AG08396 (cell line): ENCODE results near the gene GPR3.
A peak's percentile ranks its signal among the peaks of the same experiment; 100 is the strongest.
"Not testable (repeated sequence)": the region's sequence is repeated elsewhere in the genome, so short reads cannot be mapped to it uniquely, and the experiment has no call there.

Source experiments
- DNase-seq: peaks from one replicate; pipeline ENCODE4 v3.0.0; 2012; ENCODE audit warnings: low spot score, mixed read lengths

GPR3 gene

GRCh38 chr1:27380224-27380623, 12.2 kb upstream of the GPR3 start:
- no peak for DNase-seq

DNA sequence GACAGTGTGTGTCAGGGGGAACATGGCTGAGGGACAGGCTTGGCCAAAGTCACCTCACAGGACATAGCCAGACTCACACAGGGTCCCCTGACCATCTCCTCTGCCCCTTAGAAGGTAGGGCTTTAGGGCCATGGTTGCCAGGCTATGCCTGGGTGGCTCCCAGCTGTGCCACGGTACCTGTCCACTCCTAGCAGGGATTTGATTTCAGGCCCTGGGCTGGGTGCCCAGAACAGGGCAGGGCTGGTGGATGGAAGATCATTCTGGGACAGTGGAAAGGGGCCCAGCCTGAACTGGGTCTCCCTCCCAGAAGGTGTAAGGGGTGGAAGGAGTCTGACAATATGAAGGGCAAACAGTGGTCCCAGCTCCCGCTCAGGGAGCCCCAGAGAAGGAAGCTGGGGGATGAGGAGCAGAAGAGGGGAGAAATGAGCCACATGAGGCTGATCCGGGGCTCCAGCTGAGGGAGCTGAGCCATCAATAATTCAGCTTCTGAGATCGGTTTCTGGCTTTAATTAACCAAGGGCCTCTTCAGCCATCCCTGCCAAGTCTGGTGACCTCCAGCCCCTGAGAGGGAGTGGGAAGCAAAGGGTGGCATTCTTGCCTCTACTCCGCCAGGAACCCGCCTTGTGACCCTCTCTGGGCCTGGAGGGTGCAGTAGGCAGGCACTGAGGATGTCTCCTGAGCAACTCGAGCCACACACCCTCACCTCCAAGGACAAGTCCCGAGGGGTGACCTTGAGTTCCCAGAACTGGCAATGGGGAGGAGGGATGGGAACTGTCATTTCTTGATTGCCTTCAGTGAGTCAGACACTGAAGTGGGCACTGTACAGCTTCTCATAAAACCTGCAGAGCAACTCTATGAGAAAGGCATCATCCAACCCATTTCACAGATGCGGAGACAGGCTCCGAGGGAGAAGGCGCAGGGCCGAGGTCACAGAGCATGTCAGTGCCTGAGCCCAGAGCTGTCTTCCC, 11.4 kb upstream of the GPR3 start:
- DNase-seq = no peak

DNA sequence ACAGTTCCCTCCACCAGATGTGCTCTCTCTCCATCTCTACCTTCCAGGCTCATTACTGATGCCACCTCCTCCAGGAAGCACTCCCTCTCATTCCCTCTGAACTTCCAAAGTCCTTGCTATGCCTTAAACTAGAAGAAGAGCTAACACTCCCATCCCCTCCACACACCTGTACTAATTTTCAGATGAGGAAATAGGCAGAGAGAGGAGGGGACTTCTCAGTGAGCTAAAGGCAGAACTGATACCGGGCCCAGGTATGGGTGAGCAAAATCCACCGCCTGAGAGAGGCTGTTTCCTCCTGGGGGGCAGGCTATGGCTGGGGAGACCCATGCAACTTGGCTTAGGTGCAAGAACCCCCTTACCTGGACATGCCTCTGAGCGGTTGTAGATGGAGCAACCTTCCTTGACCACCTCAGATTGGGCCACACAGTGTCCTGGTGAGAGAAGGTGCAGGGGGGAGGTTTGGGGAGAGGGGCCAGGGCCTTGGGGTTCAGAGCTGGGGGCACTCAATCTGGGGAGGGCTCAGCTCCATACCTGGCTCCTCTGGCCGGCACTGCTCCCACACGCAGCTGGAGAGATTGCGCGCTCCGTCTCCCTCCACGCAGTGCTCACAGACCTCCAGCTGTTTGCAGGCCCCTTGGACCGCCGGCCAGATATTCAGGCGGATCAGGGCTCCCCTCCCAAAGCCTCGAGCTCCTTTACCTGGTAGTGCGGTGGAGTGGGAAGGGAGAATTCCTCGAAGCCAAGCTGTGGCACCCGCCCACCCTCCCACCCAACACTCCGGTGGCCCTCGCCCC, 10.3 kb upstream of the GPR3 start:
- no peak for DNase-seq

GRCh38 chr1:27383039-27383605, 9.3 kb upstream of the GPR3 start, which contains the start of gene CD164L2:
Gene CD164L2 (minus strand): TSS chr1:27383333. CDS start chr1:27383239, 94 bp downstream.
- no peak for DNase-seq

DNA sequence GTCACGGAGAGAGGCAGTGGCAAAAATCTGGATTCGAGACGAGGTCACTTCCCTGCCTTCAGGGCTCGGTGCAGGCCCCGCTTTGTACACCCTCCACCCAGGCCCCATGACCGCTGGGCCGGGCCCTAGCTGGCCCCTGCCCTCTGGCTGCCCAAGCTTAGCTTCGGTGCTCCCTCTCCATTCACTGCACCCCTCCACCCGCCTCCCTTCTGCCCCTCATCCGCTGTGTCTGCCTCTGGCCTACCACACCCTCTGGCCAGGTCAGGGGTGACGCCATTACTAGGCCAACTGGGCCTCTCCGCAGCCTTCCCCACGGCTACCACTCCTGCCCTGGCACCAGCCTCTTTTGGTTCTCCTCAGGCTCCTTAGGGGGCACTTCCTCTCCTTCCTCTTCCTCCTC, 8.8 kb upstream of the GPR3 start:
- DNase-seq = no peak

DNA sequence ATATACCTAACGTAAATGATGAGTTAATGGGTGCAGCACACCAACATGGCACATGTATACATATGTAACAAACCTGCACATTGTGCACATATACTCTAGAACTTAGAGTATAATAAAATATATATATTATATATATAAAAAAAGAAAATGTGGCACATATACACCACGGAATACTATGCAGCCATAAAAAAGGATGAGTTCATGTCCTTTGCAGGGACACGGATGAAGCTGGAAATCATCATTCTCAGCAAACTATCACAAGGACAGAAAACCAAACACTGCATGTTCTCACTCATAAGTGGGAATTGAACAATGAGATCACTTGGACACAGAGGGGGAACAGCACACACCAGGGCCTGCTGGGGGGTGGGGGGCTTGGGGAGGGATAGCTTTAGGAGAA, 7.6 kb upstream of the GPR3 start:
- not testable (repeated sequence) for DNase-seq

GRCh38 chr1:27388337-27389005, 4.0 kb upstream of the GPR3 start:
- DNase-seq = no peak

DNA sequence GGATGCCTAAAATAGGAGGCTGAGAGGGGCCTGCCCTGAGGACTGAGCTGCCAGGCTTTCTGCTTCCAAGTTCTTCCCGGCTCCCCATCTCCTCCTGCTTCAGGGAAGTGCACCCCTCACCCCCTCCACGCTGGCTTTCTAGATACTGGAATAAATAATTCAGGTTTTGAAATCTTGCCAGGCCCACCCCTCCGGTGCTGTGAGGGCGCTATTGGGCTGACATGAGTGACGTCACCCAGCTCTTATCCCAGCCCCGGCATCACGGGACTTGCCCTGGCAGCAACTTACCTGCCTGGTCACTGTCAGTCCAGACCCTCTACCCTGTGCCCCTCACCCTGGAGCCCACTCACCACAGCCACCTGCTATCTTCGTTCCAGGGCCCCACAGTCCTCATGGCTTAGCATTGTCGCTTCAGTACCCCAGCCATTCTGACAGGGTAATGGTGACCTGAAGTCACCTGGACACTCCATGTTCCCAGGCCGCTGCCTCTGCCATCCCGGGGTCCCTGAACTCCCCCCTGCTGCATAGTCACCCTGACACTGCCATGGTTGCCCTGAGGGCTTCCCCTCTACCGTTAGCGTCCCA, 819 bp upstream of the GPR3 start:
- DNase-seq = peak; percentile 72

GRCh38 chr1:27392778-27393635, 585 bp downstream of the GPR3 start:
- DNase-seq = no peak

GRCh38 chr1:27393641-27394281, 1.3 kb downstream of the GPR3 start:
- DNase-seq = peak; percentile 5

GRCh38 chr1:27394282-27394658, 1.8 kb downstream of the GPR3 start:
- DNase-seq = no peak

DNA sequence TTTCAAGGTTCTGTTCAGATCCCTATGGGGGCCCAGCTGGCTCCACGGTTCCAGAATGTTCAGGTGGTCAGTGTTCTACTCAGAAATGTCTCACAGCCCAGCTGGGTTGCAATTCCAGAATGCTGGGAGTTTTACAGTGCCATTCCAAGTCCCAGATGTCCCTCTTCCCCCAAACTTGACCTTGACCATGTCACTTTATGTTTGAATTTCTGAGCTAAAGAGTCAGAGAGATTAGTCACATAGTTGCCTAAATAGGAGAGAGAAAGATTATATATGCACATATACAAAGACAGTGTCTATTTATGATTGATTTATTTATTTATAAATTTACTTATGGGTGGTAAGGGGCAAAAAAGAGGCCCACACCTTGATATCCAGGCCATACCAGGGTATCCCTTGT, 2.5 kb downstream of the GPR3 start:
- DNase-seq = peak; percentile 27

GRCh38 chr1:27395441-27396195, 3.2 kb downstream of the GPR3 start:
- DNase-seq = peak; percentile 86

DNA sequence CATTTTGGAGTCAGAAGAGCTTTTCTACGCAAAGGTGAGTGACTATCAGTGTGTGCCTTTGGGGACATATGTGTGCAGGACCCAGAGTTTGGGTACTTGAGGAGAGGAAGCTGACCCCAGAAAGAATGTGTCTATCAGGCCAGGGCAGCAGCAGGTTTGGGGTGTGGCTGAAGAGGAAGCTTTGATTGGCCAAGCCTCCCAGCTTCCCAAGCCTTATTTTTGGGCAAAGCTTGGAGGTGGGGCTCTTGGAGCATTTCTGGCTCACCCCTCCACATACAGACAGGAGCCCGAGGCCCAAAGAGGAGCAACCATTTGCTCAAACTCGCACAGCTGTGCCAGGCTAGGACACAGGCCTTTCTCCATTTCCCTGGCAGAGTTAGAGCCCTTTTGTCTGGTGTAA, 4.7 kb downstream of the GPR3 start:
- DNase-seq = peak; percentile 6

DNA sequence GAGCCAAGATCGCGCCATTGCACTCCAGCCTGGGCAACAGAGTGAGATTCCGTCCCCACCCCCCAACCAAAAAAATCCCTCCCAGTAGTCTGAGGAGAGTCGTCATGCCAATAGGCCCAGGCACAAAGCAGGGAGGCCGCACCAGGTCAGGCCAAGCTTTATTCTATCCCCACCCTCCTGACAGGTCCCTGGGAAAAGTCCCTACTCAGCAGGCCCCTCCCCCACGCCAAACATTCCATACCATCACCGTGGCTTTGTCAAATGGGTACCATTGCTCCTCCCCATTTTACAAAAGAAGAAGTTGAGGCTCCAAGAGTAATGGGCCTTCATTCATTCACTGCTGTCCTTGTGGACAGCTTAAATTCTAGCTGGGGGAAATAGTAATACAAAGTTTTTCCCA, 5.3 kb downstream of the GPR3 start:
- no peak for DNase-seq

- DNase-seq = peak; percentile 6
Observed at GRCh38 chr1:27398405-27399149, 6.2 kb downstream of the GPR3 start.

DNA sequence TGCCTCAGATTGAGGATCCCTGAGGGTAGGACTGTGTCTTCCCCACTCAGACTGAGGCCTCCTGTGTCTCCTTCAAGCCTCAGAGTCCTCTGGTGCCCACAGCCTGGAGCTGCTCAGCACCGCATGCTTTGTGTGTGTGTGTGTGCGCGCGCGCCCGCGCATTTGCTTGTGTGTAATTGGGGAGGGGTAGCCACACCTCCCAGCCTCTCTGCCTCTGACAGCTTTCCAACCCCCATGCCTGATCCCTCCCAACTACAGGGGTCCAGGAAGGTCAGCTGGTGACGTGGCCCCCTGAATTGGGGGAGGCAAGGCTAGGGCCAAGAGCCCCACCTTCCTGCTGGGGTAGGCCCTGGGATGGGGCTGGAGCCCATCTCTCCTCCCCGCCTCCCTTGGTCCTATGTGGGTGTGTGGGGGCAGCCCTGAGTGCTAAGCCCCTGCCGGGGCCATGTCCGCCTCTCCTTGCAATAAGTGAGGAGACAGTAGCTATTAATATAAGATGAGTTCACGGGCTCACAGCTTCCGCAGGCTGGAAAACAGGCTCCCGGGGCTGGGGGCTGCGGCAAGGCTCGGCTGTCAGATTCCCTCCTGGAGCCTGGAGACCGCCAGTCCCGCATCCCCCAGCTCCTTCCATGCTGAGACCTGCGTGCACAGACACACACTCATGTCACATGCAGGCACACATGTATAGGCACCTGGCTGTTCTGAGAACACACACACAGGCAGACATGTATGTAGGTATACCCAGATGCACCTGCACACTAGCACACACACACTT, 7.0 kb downstream of the GPR3 start:
- no peak for DNase-seq
